Liver (tissue), 9 donors: ENCODE results near the gene MTMR12. TPM values are rescaled to one million over a fixed set of nuclear protein-coding genes. Genes with fewer than 3 reads are reported as not detected.

Experiments
- DNase-seq: peaks from one replicate; pipeline ENCODE4 v3.0.0-alpha.2; 2017; ENCODE audit warnings: low spot score
- H3K27ac ChIP-seq, 2 donors: one replicate each; pipeline ENCODE4 v1.7.0; 2013; ENCODE audit warnings: inconsistent platforms in 2 of 2, low read length in 2 of 2, control low read depth in 1 of 2, low read depth in 1 of 2, mild to moderate bottlenecking in 1 of 2
- H3K27me3 ChIP-seq, 4 donors: one replicate each; pipeline versions ENCODE4 v1.6.1 to v1.7.0; 2013; ENCODE audit warnings: low read length in 3 of 4, inconsistent platforms in 1 of 4, mild to moderate bottlenecking in 1 of 4, moderate library complexity in 1 of 4; ENCODE audit not compliant: control insufficient read depth in 4 of 4, insufficient read depth in 4 of 4
- H3K36me3 ChIP-seq, 4 donors: one replicate each; pipeline versions ENCODE4 v1.6.1 to v1.7.0; 2013; ENCODE audit warnings: low read length in 3 of 4, mild to moderate bottlenecking in 3 of 4, low read depth in 1 of 4, moderate library complexity in 1 of 4; ENCODE audit not compliant: control insufficient read depth in 4 of 4, insufficient read depth in 3 of 4
- H3K4me1 ChIP-seq, 4 donors: one replicate each; pipeline versions ENCODE4 v1.6.1 to v1.7.0; 2013; ENCODE audit warnings: low read length in 3 of 4, mild to moderate bottlenecking in 3 of 4, moderate library complexity in 1 of 4; ENCODE audit not compliant: control insufficient read depth in 4 of 4, insufficient read depth in 4 of 4
- H3K4me3 ChIP-seq, 3 donors: one replicate each; pipeline versions ENCODE4 v1.6.1 to v1.7.0; 2013; ENCODE audit warnings: low read length in 3 of 3, control low read depth in 1 of 3, low read depth in 1 of 3, mild to moderate bottlenecking in 1 of 3
- H3K9ac ChIP-seq, 2 donors: one replicate each; pipeline ENCODE4 v1.7.0; 2013; ENCODE audit warnings: low read length in 2 of 2, mild to moderate bottlenecking in 2 of 2, moderate library complexity in 2 of 2, control low read depth in 1 of 2, low read depth in 1 of 2
- H3K9me3 ChIP-seq, 4 donors: one replicate each; pipeline versions ENCODE4 v1.6.1 to v1.7.0; 2013; ENCODE audit warnings: low read length in 3 of 4; ENCODE audit not compliant: control insufficient read depth in 4 of 4
- ATF3 ChIP-seq: IDR thresholded peaks from 2 replicates; pipeline ENCODE4 v1.6.1; 2016; ENCODE audit warnings: antibody characterized with exemption
- FOXA1 ChIP-seq: IDR thresholded peaks from 2 replicates; pipeline ENCODE4 v1.6.1; 2016; ENCODE audit warnings: antibody characterized with exemption
- HNF4A ChIP-seq, 2 donors: conservative IDR thresholded peaks; 2 replicates each; pipeline ENCODE4 v1.6.1; 2016; ENCODE audit warnings: antibody characterized with exemption in 2 of 2, mild to moderate bottlenecking in 2 of 2
- MAX ChIP-seq: IDR thresholded peaks from 2 replicates; pipeline ENCODE4 v1.6.1; 2016; ENCODE audit warnings: antibody characterized with exemption
- NR2F2 ChIP-seq: IDR thresholded peaks from 2 replicates; pipeline ENCODE4 v1.6.1; 2016; ENCODE audit warnings: antibody characterized with exemption
- RXRA ChIP-seq, 2 donors: IDR thresholded peaks; 2 replicates each; pipeline ENCODE4 v1.6.1; 2017 to 2018; ENCODE audit warnings: antibody characterized with exemption in 2 of 2, mild to moderate bottlenecking in 1 of 2
- YY1 ChIP-seq: IDR thresholded peaks from 2 replicates; pipeline ENCODE4 v1.6.1; 2016; ENCODE audit warnings: antibody characterized with exemption, mild to moderate bottlenecking
- WGBS: extraction: QIAGEN DNeasy Blood & Tissue Kit; methylation state at CpG from one replicate; pipeline ENCODE4 v1.1.7; 2013; 5-methylcytosine and 5-hydroxymethylcytosine counted together
- polyA plus RNA-seq, 2 donors: library from polyadenylated mRNA; stranded (reverse) in 1 of 2; unstranded in 1 of 2; fragments of 200-250 nt in 1 of 2; fragments of >200 nt in 1 of 2; fragmentation: Nextera tagmentation in 1 of 2; extraction: Ambion mirVana in 1 of 2; gene quantifications; one replicate each; pipeline versions ENCODE4 v1.2.1 to v1.2.3, GENCODE V29; 2013 to 2015
- total RNA-seq, 2 donors: library from RNA; depleted of rRNA; stranded (reverse); fragments of >200 nt; gene quantifications; one replicate each; pipeline ENCODE4 v1.2.3, GENCODE V29; 2014
- TF ChIP-seq, protein P1 (sequence below): fragments of 150-350 bp; IDR thresholded peaks from 2 replicates; pipeline ENCODE4 v1.5.1; 2017; ENCODE audit warnings: improper control_type of control experiment, low read depth, low read length; ENCODE audit not compliant: missing input control
- TF ChIP-seq, protein P2 (sequence below): IDR thresholded peaks from 2 replicates; pipeline ENCODE4 v1.6.1; 2016; ENCODE audit warnings: antibody characterized with exemption, mild to moderate bottlenecking
- donor health status: healthy.
- donor health status: healthy.
- donor health status: healthy.
- donor health status: healthy.
- donor health status: healthy.

Gene MTMR12
- total and polyA plus RNA-seq, 4 donors = 4.4 to 28.7 (median 15.8) TPM

GRCh38 chr5:32207355-32207634, 105.4 kb downstream of the MTMR12 start:
- no peaks in the 10 kb centered on the region for H3K27me3 ChIP-seq
- no peak overlapping the region for H3K9ac ChIP-seq
- 95% methylated on average over 4 of the region's 4 CpGs for WGBS
- no peak overlapping the region for H3K4me3 ChIP-seq
- peaks cover 17 to 42% (median 30%) of the 10 kb centered on the region in 4 donors for H3K4me1 ChIP-seq
- H3K27ac ChIP-seq = no peak overlapping the region
- H3K9me3 ChIP-seq = no peaks in the 10 kb centered on the region
- H3K36me3 ChIP-seq = no peaks in the 10 kb centered on the region
- TF ChIP-seq HNF4A (conservative IDR thresholded peaks at IDR 0.05) (no peak), NR2F2 (no peak), ATF3 (no peak), RXRA (IDR thresholded peaks at IDR 0.05) (no peak)
- DNase-seq = no peak

DNA sequence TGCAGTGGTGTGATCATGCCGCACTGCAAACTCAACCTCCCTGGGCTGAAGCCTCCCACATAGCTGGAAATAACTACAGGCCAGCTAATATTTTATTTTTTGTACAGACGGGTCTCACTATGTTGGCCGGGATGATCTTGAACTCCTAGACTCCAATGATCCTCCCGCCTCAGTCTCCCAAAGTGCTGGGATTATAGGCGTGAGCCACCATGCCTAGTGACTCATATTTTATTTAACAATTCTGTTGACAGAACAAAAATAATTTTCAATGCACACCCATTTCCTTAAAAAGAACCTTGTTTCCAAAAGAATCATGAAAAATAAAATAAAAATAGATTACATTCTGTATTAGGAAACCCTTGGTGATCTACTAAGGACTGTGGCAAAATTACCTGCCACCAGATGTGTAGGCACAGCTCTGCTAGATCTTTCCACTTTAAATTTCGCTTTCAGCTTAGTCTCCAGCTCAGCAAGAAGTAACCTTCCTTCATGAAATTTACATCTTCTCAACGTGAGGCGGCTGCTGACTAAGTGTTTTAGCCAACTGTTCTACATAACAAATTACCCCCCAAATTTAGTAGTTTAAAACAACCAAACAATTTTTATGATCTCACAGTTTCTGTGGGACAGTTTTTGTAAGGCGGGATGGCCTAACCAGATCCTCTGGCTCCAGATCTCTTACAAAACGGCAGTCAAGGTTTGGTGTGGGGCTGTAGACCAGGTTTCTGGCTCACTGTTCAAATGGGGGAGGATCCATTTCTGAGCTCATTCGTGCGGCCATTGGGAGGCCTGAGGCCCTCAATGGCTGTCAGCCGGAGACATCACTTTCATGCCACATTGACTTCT, 106.0 kb downstream of the MTMR12 start:
- TF ChIP-seq HNF4A (conservative IDR thresholded peaks at IDR 0.05) (no peak), YY1 (no peak), MAX (no peak)
- TF ChIP-seq, protein P1, sequence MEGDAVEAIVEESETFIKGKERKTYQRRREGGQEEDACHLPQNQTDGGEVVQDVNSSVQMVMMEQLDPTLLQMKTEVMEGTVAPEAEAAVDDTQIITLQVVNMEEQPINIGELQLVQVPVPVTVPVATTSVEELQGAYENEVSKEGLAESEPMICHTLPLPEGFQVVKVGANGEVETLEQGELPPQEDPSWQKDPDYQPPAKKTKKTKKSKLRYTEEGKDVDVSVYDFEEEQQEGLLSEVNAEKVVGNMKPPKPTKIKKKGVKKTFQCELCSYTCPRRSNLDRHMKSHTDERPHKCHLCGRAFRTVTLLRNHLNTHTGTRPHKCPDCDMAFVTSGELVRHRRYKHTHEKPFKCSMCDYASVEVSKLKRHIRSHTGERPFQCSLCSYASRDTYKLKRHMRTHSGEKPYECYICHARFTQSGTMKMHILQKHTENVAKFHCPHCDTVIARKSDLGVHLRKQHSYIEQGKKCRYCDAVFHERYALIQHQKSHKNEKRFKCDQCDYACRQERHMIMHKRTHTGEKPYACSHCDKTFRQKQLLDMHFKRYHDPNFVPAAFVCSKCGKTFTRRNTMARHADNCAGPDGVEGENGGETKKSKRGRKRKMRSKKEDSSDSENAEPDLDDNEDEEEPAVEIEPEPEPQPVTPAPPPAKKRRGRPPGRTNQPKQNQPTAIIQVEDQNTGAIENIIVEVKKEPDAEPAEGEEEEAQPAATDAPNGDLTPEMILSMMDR = no peak
- no peak for DNase-seq
- Histone ChIP-seq H3K27ac (no peak overlapping the region), H3K9ac (no peak overlapping the region), H3K4me1 (peaks cover 17 to 45% (median 30%) of the 10 kb centered on the region in 4 donors), H3K27me3 (no peaks in the 10 kb centered on the region), H3K9me3 (no peaks in the 10 kb centered on the region), H3K36me3 (no peaks in the 10 kb centered on the region), H3K4me3 (no peak overlapping the region)
- WGBS = 92% methylated on average over 13 of the region's 13 CpGs

- 81% methylated on average over 5 of the region's 5 CpGs for WGBS
- no peak for DNase-seq
- H3K9ac ChIP-seq = no peak overlapping the region
- TF ChIP-seq FOXA1 = no peak
- TF ChIP-seq, protein P1 = no peak
- TF ChIP-seq, protein P2, sequence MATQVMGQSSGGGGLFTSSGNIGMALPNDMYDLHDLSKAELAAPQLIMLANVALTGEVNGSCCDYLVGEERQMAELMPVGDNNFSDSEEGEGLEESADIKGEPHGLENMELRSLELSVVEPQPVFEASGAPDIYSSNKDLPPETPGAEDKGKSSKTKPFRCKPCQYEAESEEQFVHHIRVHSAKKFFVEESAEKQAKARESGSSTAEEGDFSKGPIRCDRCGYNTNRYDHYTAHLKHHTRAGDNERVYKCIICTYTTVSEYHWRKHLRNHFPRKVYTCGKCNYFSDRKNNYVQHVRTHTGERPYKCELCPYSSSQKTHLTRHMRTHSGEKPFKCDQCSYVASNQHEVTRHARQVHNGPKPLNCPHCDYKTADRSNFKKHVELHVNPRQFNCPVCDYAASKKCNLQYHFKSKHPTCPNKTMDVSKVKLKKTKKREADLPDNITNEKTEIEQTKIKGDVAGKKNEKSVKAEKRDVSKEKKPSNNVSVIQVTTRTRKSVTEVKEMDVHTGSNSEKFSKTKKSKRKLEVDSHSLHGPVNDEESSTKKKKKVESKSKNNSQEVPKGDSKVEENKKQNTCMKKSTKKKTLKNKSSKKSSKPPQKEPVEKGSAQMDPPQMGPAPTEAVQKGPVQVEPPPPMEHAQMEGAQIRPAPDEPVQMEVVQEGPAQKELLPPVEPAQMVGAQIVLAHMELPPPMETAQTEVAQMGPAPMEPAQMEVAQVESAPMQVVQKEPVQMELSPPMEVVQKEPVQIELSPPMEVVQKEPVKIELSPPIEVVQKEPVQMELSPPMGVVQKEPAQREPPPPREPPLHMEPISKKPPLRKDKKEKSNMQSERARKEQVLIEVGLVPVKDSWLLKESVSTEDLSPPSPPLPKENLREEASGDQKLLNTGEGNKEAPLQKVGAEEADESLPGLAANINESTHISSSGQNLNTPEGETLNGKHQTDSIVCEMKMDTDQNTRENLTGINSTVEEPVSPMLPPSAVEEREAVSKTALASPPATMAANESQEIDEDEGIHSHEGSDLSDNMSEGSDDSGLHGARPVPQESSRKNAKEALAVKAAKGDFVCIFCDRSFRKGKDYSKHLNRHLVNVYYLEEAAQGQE = no peak
- TF ChIP-seq YY1 = no peak
- H3K36me3 ChIP-seq = no peaks in the 10 kb centered on the region
- peaks cover 16 to 50% (median 33%) of the 10 kb centered on the region in 4 donors for H3K4me1 ChIP-seq
- H3K27ac ChIP-seq = peak overlapping the region; percentile 27 to 64
- H3K27me3 ChIP-seq = no peaks in the 10 kb centered on the region
- H3K4me3 ChIP-seq = no peak overlapping the region
- no peaks in the 10 kb centered on the region for H3K9me3 ChIP-seq
These were observed 106.7 kb downstream of the MTMR12 start for GRCh38 chr5:32206053-32206452.
